ENCODE data around the gene IL3RA.
"Not testable (repeated sequence)": the region's sequence is repeated elsewhere in the genome, so short reads cannot be mapped to it uniquely, and the experiment has no call there.

Gene IL3RA

DNA sequence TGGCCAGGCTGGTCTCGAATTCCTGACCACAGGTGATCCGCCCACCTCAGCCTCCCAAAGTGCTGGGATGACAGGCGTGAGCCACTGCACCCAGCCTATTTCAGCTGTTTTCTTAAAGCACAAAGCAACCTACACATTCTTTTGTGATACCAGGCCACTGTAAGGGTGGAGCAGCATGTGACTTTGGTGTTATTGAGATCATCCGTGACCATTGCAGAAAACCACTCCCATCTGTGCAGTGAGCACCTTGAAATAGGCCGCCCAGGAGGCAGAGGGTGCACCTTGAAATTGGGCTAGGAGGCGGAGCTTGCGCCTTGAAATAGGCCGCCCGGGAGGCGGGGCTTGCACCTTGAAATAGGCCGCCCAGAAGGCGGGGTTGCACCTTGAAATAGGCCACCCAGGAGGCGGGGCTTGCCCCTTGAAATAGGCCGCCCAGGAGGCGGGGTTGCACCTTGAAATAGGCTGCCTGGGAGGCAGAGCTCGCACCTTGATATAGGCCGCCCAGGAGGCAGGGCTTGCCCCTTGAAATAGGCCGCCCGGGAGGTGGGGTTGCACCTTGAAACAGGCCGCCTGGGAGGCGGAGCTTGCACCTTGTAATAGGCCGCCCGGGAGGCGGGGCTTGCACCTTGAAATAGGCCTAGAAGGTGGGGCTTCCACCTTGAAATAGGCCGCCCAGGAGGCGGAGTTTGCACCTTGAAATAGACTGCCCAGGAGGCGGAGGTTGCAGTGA, 64.3 kb downstream of the IL3RA start:
- H3K27me3 ChIP-seq (replicated peaks in 2 of 5; ENCODE audit: control insufficient read depth in 4 of 5, insufficient read depth in 5 of 5, low read length in 4 of 5), result no peaks in the 10 kb centered on the region
- WGBS (ENCODE audit: insufficient coverage), result 99% methylated on average over 26 of the region's 27 CpGs
- ChIA-PET CTCF (no interaction called here), POLR2A (no interaction called here)
- peaks cover 20 to 65% (median 41%) of the 10 kb centered on the region in 4 experiments for H3K36me3 ChIP-seq (ENCODE audit: control insufficient read depth in 4 of 4, insufficient read depth in 4 of 4, low read length in 3 of 4)
- no peak overlapping the region for H3K27ac ChIP-seq (ENCODE audit: insufficient read depth in 1 of 2, low read depth in 1 of 2, low read length in 2 of 2, poor library complexity in 1 of 2, severe bottlenecking in 2 of 2)
- DNase-seq, result no peak
- no peak overlapping the region for H3K4me3 ChIP-seq (ENCODE audit: control insufficient read depth in 1 of 7, extremely low read depth in 1 of 7, insufficient read depth in 4 of 7, low read depth in 2 of 7, low read length in 6 of 7)
- no peaks in the 10 kb centered on the region for H3K4me1 ChIP-seq (ENCODE audit: control extremely low read depth in 1 of 4, control insufficient read depth in 4 of 4, insufficient read depth in 4 of 4, low read length in 3 of 4)
- H3K9me3 ChIP-seq (ENCODE audit: control extremely low read depth in 1 of 5, control insufficient read depth in 4 of 5, insufficient read depth in 2 of 5, low read depth in 1 of 5, low read length in 4 of 5), result peaks cover 0 to 3% (median 0%) of the 10 kb centered on the region in 5 experiments

DNA sequence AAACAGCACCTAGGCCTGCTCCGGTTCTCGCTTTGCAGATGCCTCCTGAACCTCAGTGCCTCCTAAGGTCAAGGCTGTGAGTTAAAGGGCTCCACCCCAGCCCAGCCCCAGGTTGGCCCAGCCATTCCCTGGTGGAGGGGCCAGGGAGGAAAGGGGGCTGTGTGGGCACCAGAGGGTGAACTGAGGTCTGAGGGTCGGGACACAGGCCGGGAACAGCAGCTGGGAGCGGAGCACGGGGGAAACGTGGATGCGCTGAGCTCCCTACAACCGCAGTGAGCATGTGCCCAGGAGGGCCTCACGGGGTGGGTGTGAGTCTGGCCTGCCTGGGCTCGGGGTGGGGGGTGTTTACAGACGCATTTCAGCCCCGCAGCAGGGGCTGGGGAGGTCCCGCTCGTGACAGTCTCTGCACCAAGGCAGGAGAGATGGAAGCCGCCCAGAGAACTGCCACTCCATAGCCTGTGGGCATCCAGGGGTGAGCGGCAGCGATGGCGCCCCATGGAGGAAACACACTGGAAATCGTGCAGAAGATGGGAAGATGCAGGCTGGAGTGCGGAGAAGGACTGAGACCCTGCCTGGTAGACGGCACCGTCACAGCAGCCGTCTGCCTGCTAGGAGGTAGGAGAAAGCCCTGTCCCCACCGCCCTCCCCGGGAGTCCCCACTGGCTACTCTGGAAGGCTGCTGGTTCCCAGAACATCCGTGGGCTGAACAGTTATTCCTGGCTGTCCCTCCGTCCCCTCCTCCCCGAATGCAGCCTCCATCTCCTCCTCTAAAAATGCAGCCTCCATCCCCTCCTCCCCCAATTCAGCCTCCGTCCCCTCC, 65.2 kb downstream of the IL3RA start:
- no peak overlapping the region for H3K27ac ChIP-seq (ENCODE audit: insufficient read depth in 1 of 2, low read depth in 1 of 2, low read length in 2 of 2, poor library complexity in 1 of 2, severe bottlenecking in 2 of 2)
- no peaks in the 10 kb centered on the region for H3K27me3 ChIP-seq (replicated peaks in 2 of 5; ENCODE audit: control insufficient read depth in 4 of 5, insufficient read depth in 5 of 5, low read length in 4 of 5)
- peaks cover 25 to 68% (median 42%) of the 10 kb centered on the region in 4 experiments for H3K36me3 ChIP-seq (ENCODE audit: control insufficient read depth in 4 of 4, insufficient read depth in 4 of 4, low read length in 3 of 4)
- ChIA-PET CTCF (no interaction called here), POLR2A (no interaction called here)
- peaks cover 0 to 6% (median 0%) of the 10 kb centered on the region in 5 experiments for H3K9me3 ChIP-seq (ENCODE audit: control extremely low read depth in 1 of 5, control insufficient read depth in 4 of 5, insufficient read depth in 2 of 5, low read depth in 1 of 5, low read length in 4 of 5)
- 97% methylated on average over 21 of the region's 30 CpGs for WGBS (ENCODE audit: insufficient coverage)
- no peak overlapping the region for H3K4me3 ChIP-seq (ENCODE audit: control insufficient read depth in 1 of 7, extremely low read depth in 1 of 7, insufficient read depth in 4 of 7, low read depth in 2 of 7, low read length in 6 of 7)
- DNase-seq, result no peak
- H3K4me1 ChIP-seq (ENCODE audit: control extremely low read depth in 1 of 4, control insufficient read depth in 4 of 4, insufficient read depth in 4 of 4, low read length in 3 of 4), result no peaks in the 10 kb centered on the region

DNA sequence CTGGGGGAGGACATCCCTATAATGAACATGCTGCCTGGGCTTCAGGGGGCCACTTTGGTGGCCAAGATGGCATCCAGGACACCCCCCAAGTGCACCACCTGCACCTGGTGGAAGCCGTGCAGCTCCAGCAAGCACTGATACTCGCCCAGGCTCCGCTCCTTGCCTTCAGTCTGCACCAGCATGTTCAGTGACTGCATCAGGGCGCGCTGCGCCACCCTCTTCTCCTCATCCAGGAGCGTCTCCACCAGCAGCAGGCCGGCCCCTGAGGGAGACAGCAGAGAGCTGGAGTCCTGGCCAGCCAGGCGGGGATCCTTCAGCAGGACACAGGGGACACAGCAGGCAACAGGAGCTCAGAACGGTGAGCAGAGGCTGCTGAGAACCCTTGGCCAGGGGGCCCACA, 66.6 kb downstream of the IL3RA start:
- no peak for DNase-seq
- Histone ChIP-seq H3K27ac (ENCODE audit: insufficient read depth in 1 of 2, low read depth in 1 of 2, low read length in 2 of 2, poor library complexity in 1 of 2, severe bottlenecking in 2 of 2) (no peak overlapping the region), H3K4me1 (ENCODE audit: control extremely low read depth in 1 of 4, control insufficient read depth in 4 of 4, insufficient read depth in 4 of 4, low read length in 3 of 4) (no peaks in the 10 kb centered on the region), H3K36me3 (ENCODE audit: control insufficient read depth in 4 of 4, insufficient read depth in 4 of 4, low read length in 3 of 4) (peaks cover 26 to 75% (median 47%) of the 10 kb centered on the region in 4 experiments), H3K4me3 (ENCODE audit: control insufficient read depth in 1 of 7, extremely low read depth in 1 of 7, insufficient read depth in 4 of 7, low read depth in 2 of 7, low read length in 6 of 7) (no peak overlapping the region), H3K9me3 (ENCODE audit: control extremely low read depth in 1 of 5, control insufficient read depth in 4 of 5, insufficient read depth in 2 of 5, low read depth in 1 of 5, low read length in 4 of 5) (peaks cover 0 to 6% (median 0%) of the 10 kb centered on the region in 5 experiments), H3K27me3 (replicated peaks in 2 of 5; ENCODE audit: control insufficient read depth in 4 of 5, insufficient read depth in 5 of 5, low read length in 4 of 5) (no peaks in the 10 kb centered on the region)
- ChIA-PET POLR2A (no interaction called here), CTCF (no interaction called here)
- 95% methylated on average over 4 of the region's 10 CpGs for WGBS (ENCODE audit: insufficient coverage)

DNA sequence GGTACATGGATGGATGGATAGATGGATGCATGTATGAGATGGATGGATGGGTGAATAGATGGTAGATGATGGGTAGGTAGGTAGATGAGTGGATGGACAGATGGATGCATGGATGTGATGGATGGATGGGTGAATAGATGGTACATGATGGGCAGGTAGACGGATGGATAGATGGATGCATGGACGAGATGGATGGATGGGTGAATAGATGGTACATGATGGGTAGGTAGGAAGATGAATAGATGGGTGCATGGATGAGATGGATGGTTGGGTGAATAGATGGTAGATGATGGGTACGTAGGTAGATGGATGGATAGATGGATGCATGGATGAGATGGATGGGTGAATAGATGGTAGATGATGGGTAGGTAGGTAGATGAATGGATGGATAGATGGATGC, 67.3 kb downstream of the IL3RA start:
- peaks cover 25 to 71% (median 42%) of the 10 kb centered on the region in 4 experiments for H3K36me3 ChIP-seq (ENCODE audit: control insufficient read depth in 4 of 4, insufficient read depth in 4 of 4, low read length in 3 of 4)
- CTCF ChIA-PET; H3K4me3 ChIP-seq (ENCODE audit: control insufficient read depth in 1 of 7, extremely low read depth in 1 of 7, insufficient read depth in 4 of 7, low read depth in 2 of 7, low read length in 6 of 7); H3K4me1 ChIP-seq (ENCODE audit: control extremely low read depth in 1 of 4, control insufficient read depth in 4 of 4, insufficient read depth in 4 of 4, low read length in 3 of 4); POLR2A ChIA-PET; H3K27me3 ChIP-seq (replicated peaks in 2 of 5; ENCODE audit: control insufficient read depth in 4 of 5, insufficient read depth in 5 of 5, low read length in 4 of 5); DNase-seq; H3K9me3 ChIP-seq (ENCODE audit: control extremely low read depth in 1 of 5, control insufficient read depth in 4 of 5, insufficient read depth in 2 of 5, low read depth in 1 of 5, low read length in 4 of 5); H3K27ac ChIP-seq (ENCODE audit: insufficient read depth in 1 of 2, low read depth in 1 of 2, low read length in 2 of 2, poor library complexity in 1 of 2, severe bottlenecking in 2 of 2): not testable (repeated sequence)
- 98% methylated on average over 3 of the region's 3 CpGs for WGBS (ENCODE audit: insufficient coverage)

DNA sequence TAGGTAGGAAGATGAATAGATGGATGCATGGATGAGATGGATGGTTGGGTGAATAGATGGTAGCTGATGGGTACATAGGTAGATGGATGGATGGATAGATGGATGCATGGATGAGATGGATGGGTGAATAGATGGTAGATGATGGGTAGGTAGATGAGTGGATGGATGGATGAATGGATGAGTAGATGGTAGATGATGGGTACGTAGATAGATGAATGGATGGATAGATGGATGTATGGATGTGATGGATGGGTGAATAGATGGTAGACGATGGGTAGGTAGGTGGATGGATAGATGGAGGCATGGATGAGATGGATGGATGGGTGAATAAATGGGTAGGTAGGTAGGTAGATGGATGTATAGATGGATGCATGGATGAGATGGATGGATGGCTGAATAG, 69.2 kb downstream of the IL3RA start:
- WGBS (ENCODE audit: insufficient coverage), result 95% methylated on average over 2 of the region's 2 CpGs
- DNase-seq, result not testable (repeated sequence)

DNA sequence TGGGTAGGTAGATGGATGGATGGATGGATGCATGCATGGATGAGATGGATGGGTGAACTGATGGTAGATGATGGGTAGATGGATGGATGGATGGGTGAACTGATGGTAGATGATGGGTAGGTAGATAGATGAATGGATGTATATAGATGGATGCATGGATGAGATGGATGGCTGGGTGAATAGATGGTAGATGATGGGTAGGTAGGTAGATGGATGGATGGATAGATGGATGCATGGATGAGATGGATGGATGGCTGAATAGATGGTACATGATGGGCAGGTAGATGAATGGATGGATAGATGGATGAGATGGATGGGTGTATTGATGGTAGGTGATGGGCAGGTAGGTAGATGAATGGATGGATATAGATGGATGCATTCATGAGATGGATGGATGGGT, 70.5 kb downstream of the IL3RA start:
- POLR2A ChIA-PET, result no interaction called here
- peaks cover 0 to 6% (median 0%) of the 10 kb centered on the region in 5 experiments for H3K9me3 ChIP-seq (ENCODE audit: control extremely low read depth in 1 of 5, control insufficient read depth in 4 of 5, insufficient read depth in 2 of 5, low read depth in 1 of 5, low read length in 4 of 5)
- no peaks in the 10 kb centered on the region for H3K4me1 ChIP-seq (ENCODE audit: control extremely low read depth in 1 of 4, control insufficient read depth in 4 of 4, insufficient read depth in 4 of 4, low read length in 3 of 4)
- H3K27me3 ChIP-seq (replicated peaks in 2 of 5; ENCODE audit: control insufficient read depth in 4 of 5, insufficient read depth in 5 of 5, low read length in 4 of 5), result no peaks in the 10 kb centered on the region
- CTCF ChIA-PET, result no interaction called here
- no peak for DNase-seq
- no peak overlapping the region for H3K27ac ChIP-seq (ENCODE audit: insufficient read depth in 1 of 2, low read depth in 1 of 2, low read length in 2 of 2, poor library complexity in 1 of 2, severe bottlenecking in 2 of 2)
- H3K36me3 ChIP-seq (ENCODE audit: control insufficient read depth in 4 of 4, insufficient read depth in 4 of 4, low read length in 3 of 4), result peaks cover 24 to 62% (median 38%) of the 10 kb centered on the region in 4 experiments
- no peak overlapping the region for H3K4me3 ChIP-seq (ENCODE audit: control insufficient read depth in 1 of 7, extremely low read depth in 1 of 7, insufficient read depth in 4 of 7, low read depth in 2 of 7, low read length in 6 of 7)

More for the DNA sequence above, 69.2 kb downstream of the IL3RA start:
- H3K27me3 ChIP-seq (replicated peaks in 2 of 5; ENCODE audit: control insufficient read depth in 4 of 5, insufficient read depth in 5 of 5, low read length in 4 of 5); H3K4me1 ChIP-seq (ENCODE audit: control extremely low read depth in 1 of 4, control insufficient read depth in 4 of 4, insufficient read depth in 4 of 4, low read length in 3 of 4); CTCF ChIA-PET; POLR2A ChIA-PET; H3K27ac ChIP-seq (ENCODE audit: insufficient read depth in 1 of 2, low read depth in 1 of 2, low read length in 2 of 2, poor library complexity in 1 of 2, severe bottlenecking in 2 of 2); H3K9me3 ChIP-seq (ENCODE audit: control extremely low read depth in 1 of 5, control insufficient read depth in 4 of 5, insufficient read depth in 2 of 5, low read depth in 1 of 5, low read length in 4 of 5); H3K4me3 ChIP-seq (ENCODE audit: control insufficient read depth in 1 of 7, extremely low read depth in 1 of 7, insufficient read depth in 4 of 7, low read depth in 2 of 7, low read length in 6 of 7): not testable (repeated sequence)
- peaks cover 23 to 60% (median 35%) of the 10 kb centered on the region in 4 experiments for H3K36me3 ChIP-seq (ENCODE audit: control insufficient read depth in 4 of 4, insufficient read depth in 4 of 4, low read length in 3 of 4)

DNA sequence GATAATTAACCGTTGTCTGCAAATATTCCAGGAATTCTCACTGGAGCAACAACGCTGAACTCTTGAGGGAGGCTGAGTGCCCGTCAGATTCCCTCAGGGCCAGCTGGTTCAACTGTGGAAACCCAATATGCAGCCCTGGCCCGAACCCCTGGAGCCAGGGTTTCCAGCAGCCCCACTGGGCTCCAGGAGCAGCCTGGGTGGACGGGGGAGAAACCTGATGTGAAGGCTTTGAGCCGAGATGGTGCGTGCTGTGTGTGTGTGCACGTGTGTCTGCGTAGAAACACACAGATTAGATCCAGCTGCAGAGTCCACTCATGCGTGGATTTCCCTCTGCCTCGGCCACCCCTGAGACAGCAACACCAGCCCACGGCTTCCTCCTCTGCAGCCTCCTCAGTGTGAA, 74.7 kb downstream of the IL3RA start:
- Histone ChIP-seq H3K27ac (ENCODE audit: insufficient read depth in 1 of 2, low read depth in 1 of 2, low read length in 2 of 2, poor library complexity in 1 of 2, severe bottlenecking in 2 of 2) (no peak overlapping the region), H3K4me1 (ENCODE audit: control extremely low read depth in 1 of 4, control insufficient read depth in 4 of 4, insufficient read depth in 4 of 4, low read length in 3 of 4) (no peaks in the 10 kb centered on the region), H3K36me3 (ENCODE audit: control insufficient read depth in 4 of 4, insufficient read depth in 4 of 4, low read length in 3 of 4) (peaks cover 12 to 55% (median 36%) of the 10 kb centered on the region in 4 experiments), H3K4me3 (ENCODE audit: control insufficient read depth in 1 of 7, extremely low read depth in 1 of 7, insufficient read depth in 4 of 7, low read depth in 2 of 7, low read length in 6 of 7) (no peak overlapping the region), H3K9me3 (ENCODE audit: control extremely low read depth in 1 of 5, control insufficient read depth in 4 of 5, insufficient read depth in 2 of 5, low read depth in 1 of 5, low read length in 4 of 5) (peaks cover 0 to 2% (median 0%) of the 10 kb centered on the region in 5 experiments), H3K27me3 (replicated peaks in 2 of 5; ENCODE audit: control insufficient read depth in 4 of 5, insufficient read depth in 5 of 5, low read length in 4 of 5) (no peaks in the 10 kb centered on the region)
- no peak for DNase-seq
- POLR2A ChIA-PET, result no interaction called here
- CTCF ChIA-PET, result no interaction called here
- 96% methylated on average over 12 of the region's 12 CpGs for WGBS (ENCODE audit: insufficient coverage)

All from common myeloid progenitor, CD34-positive (primary cell).